Activated naive CD4-positive, alpha-beta T cell treated with anti-CD3 and anti-CD28 coated beads for 36 hours (primary cell): ENCODE data around the gene ASTN2. TPM values are rescaled to one million over a fixed set of nuclear protein-coding genes. Genes with fewer than 3 reads are reported as not detected.

Experiments
- CTCF ChIA-PET: fragments of 350-600 bp; sonication (Branson Sonifier 250); formaldehyde crosslinking; loops from one replicate; lab custom pipeline; 2021; ENCODE audit warnings: antibody characterized with exemption; lab: Charles Lee
- DNase-seq: peaks from one replicate; pipeline ENCODE4 v3.0.0-alpha.2; 2020
- H3K27ac Mint-ChIP-seq: one replicate; pipeline ENCODE4 v1.8.0; 2021; ENCODE audit warnings: mild to moderate bottlenecking, mixed read lengths
- H3K27me3 Mint-ChIP-seq: one replicate; pipeline ENCODE4 v1.8.0; 2021; ENCODE audit warnings: low read depth, mixed read lengths
- H3K36me3 Mint-ChIP-seq: one replicate; pipeline ENCODE4 v1.8.0; 2021; ENCODE audit warnings: low read depth, mixed read lengths
- H3K4me1 Mint-ChIP-seq: one replicate; pipeline ENCODE4 v1.8.0; 2021; ENCODE audit warnings: low read depth, mixed read lengths
- H3K4me3 Mint-ChIP-seq: one replicate; pipeline ENCODE4 v1.8.0; 2021; ENCODE audit warnings: mild to moderate bottlenecking, moderate library complexity, mixed read lengths
- H3K9me3 Mint-ChIP-seq: one replicate; pipeline ENCODE4 v1.8.0; 2021; ENCODE audit warnings: mixed read lengths
- intact Hi-C: fragments of 100-400 bp; cut with micrococcal nuclease; formaldehyde crosslinking; loops from one replicate; pipeline ENCODE4 v1.15.1; 2023
- total RNA-seq, 2 experiments: library from RNA; stranded (reverse); gene quantifications; one replicate each; pipeline ENCODE4 v1.2.3, GENCODE V29; 2021

ASTN2 gene
- total RNA-seq, 2 experiments from 2014 or later = 6.0 to 6.6 TPM

DNA sequence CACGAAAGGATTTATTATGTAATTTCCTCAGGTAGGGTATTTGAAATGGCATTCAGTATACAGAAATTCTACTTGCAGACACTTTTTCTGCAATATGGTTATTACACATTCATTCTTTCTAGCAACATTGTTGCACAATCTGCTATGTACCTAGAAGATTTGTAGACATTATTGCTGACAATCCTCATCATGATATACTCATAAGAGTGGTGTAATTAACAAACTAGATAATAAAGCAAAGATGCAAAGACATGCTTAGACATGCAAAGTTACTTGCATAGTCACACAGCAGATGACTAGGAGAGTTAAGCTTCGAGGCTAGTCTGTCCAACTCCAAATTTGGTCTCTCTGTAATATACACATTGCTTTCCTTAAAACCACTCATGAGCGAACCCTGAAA is 317.1 kb downstream of the ASTN2 start:
- Mint-ChIP-seq H3K27me3 (no peaks in the 10 kb centered on the region), H3K9me3 (no peaks in the 10 kb centered on the region), H3K4me1 (no peaks in the 10 kb centered on the region), H3K27ac (no peak overlapping the region), H3K4me3 (no peak overlapping the region), H3K36me3 (no peaks in the 10 kb centered on the region)
- no peak for DNase-seq
- intact Hi-C loops = no loop called here
- CTCF ChIA-PET = no interaction called here

DNA sequence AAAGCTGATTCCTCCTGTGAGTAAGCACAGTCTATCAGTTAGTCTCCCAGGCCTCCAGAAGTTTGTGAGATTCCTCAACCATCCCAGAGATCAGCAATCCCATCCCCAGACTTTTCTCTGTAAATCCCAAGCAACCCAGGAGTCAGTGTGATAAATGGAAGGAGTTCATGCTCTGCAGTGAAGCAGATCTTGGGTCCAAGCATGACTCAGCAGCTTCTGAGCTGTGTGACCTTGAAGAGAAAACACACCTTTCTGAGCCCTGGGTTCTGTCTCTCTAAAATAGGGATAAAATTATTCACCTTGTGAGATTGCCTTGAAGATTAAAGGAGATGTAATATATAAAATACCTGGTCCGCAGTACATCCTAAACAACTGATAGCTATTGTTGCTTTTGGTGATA is 318.7 kb downstream of the ASTN2 start:
- intact Hi-C loops = no loop called here
- no peak for DNase-seq
- no peaks in the 10 kb centered on the region for H3K36me3 Mint-ChIP-seq
- H3K27ac Mint-ChIP-seq = no peak overlapping the region
- H3K4me1 Mint-ChIP-seq = no peaks in the 10 kb centered on the region
- H3K4me3 Mint-ChIP-seq = no peak overlapping the region
- peaks cover 1% of the 10 kb centered on the region for H3K9me3 Mint-ChIP-seq
- CTCF ChIA-PET = no interaction called here
- H3K27me3 Mint-ChIP-seq = no peaks in the 10 kb centered on the region

DNA sequence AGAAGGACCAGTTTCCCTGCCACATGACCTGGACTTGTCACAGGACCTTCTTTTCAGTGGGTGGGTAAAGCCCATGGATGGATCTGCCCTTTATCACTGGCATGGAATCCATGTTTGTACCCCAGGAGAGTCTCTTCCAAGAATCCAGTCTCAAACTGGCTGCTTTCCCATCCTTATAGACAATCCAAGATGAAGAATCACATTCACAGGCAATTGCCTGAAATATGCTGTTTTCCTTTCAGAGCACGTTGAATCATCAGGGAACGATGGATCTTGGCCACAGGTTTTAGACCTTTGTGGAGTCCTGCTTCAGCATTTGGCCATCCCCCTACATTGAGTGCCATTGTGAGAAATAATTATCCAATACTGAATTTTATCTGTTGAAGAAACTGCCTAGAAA is 319.8 kb downstream of the ASTN2 start:
- intact Hi-C loops = no loop called here
- CTCF ChIA-PET = no interaction called here
- Mint-ChIP-seq H3K4me1 (no peaks in the 10 kb centered on the region), H3K36me3 (no peaks in the 10 kb centered on the region), H3K27ac (no peak overlapping the region), H3K27me3 (peaks cover 2% of the 10 kb centered on the region), H3K4me3 (no peak overlapping the region), H3K9me3 (peaks cover 1% of the 10 kb centered on the region)
- no peak for DNase-seq

DNA sequence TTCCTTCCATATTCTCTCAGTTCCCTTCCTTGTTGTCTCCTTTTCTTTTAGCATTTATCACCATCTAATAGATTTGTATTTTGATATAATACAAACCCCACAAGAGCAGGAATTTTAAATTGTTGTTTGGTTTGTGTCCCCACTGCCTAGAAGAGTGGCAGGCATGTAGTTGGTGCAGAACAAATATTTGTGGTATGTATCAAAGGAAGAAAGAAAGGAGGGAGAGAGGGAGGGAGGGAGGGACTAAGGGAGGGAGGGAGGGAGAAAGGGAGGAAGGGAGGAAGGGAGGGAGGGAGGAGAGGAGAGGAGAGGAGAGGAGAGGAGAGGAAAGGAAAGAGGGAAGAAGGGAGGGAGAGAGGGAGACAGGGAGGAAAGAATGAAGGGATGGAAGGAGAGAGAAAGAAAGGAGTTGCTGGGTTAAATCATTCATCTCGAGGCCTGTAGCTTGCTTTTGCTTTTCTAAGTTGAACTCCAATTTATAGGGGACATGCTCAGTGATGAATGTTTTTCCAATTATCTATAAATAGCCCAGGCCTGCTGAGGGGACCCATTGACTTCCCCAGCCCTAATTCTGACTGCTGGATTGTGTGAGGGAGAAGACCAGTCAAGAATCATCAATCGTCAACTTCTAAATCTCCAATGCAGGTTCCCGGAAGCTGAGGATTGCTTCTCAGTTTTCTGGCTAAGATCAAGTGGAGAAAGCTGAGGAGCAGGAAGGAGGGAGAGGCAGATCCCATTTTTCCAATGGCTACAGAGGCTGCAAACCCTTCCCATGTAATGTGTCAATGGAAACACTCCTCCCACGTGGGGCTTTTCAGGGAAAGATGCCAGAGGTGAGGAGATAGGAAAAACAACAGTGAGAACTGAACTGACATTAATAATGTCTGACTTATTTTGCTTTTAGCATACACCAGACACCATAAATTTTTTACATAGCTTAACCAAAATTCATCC is 320.7 kb downstream of the ASTN2 start:
- no peak for DNase-seq
- CTCF ChIA-PET = no interaction called here
- Mint-ChIP-seq H3K27ac (no peak overlapping the region), H3K4me1 (no peaks in the 10 kb centered on the region), H3K27me3 (peaks cover 2% of the 10 kb centered on the region), H3K9me3 (peaks cover 1% of the 10 kb centered on the region), H3K36me3 (no peaks in the 10 kb centered on the region), H3K4me3 (no peak overlapping the region)
- intact Hi-C loops = no loop called here

DNA sequence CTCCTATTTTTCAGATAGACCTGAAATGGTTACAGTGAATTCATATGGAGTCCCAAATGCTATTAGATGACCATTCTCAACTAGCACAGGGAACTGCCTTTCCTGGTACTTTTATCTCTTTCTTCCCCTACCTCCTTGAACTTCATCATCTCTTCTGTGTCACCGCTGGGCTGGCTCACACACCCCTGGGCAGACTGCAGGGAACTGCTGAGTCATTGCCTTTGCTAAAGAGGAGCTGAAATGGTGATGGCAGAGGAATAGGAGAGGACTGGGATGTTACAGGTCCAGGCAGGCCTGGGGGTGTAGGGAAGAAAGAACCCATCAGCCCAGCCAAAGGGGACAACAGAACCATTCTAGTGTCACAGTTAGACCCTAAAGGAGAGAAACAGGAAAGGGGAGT is 322.3 kb downstream of the ASTN2 start:
- Mint-ChIP-seq H3K4me1 (no peaks in the 10 kb centered on the region), H3K36me3 (no peaks in the 10 kb centered on the region), H3K4me3 (no peak overlapping the region), H3K27ac (no peak overlapping the region), H3K9me3 (peaks cover 1% of the 10 kb centered on the region), H3K27me3 (peaks cover 2% of the 10 kb centered on the region)
- CTCF ChIA-PET = no interaction called here
- intact Hi-C loops = no loop called here
- DNase-seq = no peak

DNA sequence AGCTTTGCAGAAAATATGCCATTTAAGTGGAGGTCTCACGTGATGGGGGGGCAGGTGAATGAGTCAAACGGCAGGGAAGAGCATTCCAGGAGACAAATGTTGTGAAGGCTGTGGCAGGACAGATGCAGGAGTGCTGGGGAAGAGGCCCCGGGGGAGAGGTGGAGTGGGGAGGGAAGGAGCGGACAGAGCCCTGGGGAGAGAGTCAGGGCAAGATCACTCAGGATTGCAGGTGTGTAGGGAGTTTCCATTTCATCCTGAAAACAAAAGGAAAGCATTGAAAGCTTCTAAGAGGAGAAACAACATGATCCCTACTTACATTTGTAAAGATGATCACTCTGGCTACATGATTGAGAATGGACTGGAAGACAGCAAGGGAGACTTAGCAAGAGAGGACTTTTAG is 323.3 kb downstream of the ASTN2 start:
- H3K4me3 Mint-ChIP-seq = no peak overlapping the region
- no peaks in the 10 kb centered on the region for H3K4me1 Mint-ChIP-seq
- no peak for DNase-seq
- peaks cover 2% of the 10 kb centered on the region for H3K27me3 Mint-ChIP-seq
- H3K9me3 Mint-ChIP-seq = peaks cover 2% of the 10 kb centered on the region
- intact Hi-C loops = no loop called here
- no peaks in the 10 kb centered on the region for H3K36me3 Mint-ChIP-seq
- H3K27ac Mint-ChIP-seq = no peak overlapping the region
- CTCF ChIA-PET = no interaction called here

DNA sequence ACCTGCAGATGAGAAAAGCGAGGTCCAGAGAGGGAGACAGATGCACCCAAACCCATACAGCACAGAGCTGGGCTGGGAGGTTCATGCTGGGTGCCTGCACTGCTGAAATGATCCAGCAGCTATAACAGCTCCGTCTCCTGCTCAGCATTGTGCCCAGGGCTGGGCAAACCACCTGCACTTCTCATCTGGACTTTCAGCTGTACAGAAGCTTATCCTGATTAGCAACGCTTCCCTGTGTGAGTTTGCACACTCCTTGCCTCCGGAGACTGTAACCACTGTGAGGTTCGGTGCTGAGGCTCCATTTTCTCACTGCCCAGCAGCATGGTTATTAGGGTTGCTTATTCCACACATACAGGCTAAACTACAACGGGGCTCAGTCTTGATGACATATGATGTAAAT is 326.1 kb downstream of the ASTN2 start:
- DNase-seq = no peak
- no peak overlapping the region for H3K27ac Mint-ChIP-seq
- peaks cover 3% of the 10 kb centered on the region for H3K9me3 Mint-ChIP-seq
- H3K4me3 Mint-ChIP-seq = no peak overlapping the region
- CTCF ChIA-PET = no interaction called here
- H3K4me1 Mint-ChIP-seq = no peaks in the 10 kb centered on the region
- H3K27me3 Mint-ChIP-seq = peaks cover 2% of the 10 kb centered on the region
- intact Hi-C loops = no loop called here
- no peaks in the 10 kb centered on the region for H3K36me3 Mint-ChIP-seq

DNA sequence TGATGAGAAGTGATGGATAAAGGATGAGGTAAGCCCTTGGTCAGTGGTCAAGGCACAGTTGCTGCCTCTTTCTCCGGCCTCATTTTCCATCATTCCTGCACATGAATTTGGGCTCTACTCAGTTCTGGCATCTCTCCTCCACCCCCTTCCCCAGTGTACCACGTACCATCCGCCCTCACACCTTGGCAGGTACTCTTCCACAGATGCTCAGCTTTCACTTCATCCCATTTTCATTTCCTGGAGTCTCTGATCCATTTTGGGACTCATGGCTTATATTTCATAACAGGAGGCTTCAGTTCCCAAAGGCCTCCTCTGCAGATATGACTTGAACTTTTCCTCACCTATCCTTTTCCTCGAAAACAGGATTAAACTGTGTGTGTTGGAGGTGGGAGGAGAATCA is 326.7 kb downstream of the ASTN2 start:
- Mint-ChIP-seq H3K4me3 (no peak overlapping the region), H3K27me3 (peaks cover 2% of the 10 kb centered on the region), H3K27ac (no peak overlapping the region), H3K9me3 (peaks cover 5% of the 10 kb centered on the region), H3K4me1 (no peaks in the 10 kb centered on the region), H3K36me3 (no peaks in the 10 kb centered on the region)
- CTCF ChIA-PET = no interaction called here
- DNase-seq = no peak
- intact Hi-C loops = no loop called here

DNA sequence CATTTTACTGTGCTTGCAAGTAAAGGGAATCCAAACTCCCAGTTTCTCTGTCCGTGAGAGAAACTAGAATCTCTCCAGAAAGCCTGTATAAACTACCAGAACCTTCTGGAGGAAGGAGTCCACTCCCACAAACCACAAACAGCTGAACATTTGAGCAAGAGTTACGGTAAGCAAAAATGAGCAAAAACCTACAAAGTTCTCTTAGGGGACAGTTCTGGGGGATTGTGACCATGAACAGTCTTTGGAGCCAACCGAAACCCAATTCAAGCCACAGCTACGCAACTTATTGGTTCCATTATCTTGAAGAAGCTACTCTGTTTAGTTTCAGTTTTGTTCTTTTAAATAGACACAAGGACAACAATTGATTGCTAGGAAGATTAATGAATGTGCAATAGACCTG is 330.6 kb downstream of the ASTN2 start:
- Mint-ChIP-seq H3K9me3 (peaks cover 5% of the 10 kb centered on the region), H3K27me3 (no peaks in the 10 kb centered on the region), H3K4me1 (no peaks in the 10 kb centered on the region), H3K27ac (no peak overlapping the region), H3K36me3 (no peaks in the 10 kb centered on the region), H3K4me3 (no peak overlapping the region)
- CTCF ChIA-PET = no interaction called here
- DNase-seq = no peak
- intact Hi-C loops = no loop called here

DNA sequence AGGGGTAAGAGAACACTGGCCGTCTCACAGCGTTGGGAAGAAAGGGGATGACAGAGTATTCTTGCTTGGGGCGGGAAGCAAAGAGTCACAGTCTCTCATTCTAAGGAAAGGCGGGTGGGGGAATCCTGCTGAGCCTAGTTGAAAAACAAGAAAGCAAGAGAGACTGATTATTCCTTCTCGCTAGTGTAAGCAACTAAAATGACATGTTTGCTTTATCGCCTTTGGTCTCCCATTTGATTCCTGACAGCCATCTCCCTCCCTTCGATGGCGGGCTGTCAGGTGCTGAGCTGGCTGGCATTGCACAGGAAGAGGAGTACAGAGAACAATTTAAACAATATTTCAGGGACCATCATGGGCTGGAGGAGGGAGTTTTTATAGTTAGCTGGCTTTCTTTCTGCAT is 331.3 kb downstream of the ASTN2 start:
- intact Hi-C loops = no loop called here
- DNase-seq = no peak
- no peaks in the 10 kb centered on the region for H3K36me3 Mint-ChIP-seq
- no peak overlapping the region for H3K4me3 Mint-ChIP-seq
- CTCF ChIA-PET = no interaction called here
- no peaks in the 10 kb centered on the region for H3K27me3 Mint-ChIP-seq
- H3K4me1 Mint-ChIP-seq = no peaks in the 10 kb centered on the region
- peaks cover 5% of the 10 kb centered on the region for H3K9me3 Mint-ChIP-seq
- H3K27ac Mint-ChIP-seq = no peak overlapping the region

DNA sequence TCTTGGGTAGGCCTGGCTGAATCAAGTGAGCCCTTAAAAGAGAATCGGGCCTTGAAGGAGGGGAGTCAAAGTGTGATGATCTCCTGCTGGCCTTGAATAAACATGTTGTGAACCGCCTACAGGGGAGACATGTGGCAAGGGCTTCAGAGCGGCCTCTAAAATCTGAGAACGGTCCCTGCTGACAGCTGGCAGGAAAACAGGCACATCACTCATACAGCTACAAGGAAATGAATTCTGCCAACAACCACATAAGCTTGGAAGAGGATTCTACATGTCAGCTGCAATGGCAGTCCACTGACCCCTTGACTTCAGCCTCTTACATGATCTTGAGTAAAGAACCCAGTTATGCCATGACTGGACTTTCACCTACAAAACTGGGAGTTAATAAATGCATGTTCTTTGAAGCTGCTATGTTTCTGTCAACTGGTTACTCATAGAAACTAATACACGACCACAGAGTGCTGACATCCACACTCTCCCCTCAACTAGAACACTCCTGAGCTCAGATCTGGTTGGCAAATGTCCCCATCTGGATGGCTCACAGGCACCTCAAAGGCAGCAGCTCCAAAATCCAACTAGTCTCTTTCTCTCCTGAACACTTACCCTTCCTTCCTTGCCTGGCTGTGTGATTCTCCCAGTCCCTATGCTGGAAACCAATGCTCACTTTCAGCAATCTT is 333.1 kb downstream of the ASTN2 start:
- intact Hi-C loops = no loop called here
- no peaks in the 10 kb centered on the region for H3K27me3 Mint-ChIP-seq
- peaks cover 5% of the 10 kb centered on the region for H3K9me3 Mint-ChIP-seq
- no peak for DNase-seq
- H3K36me3 Mint-ChIP-seq = no peaks in the 10 kb centered on the region
- H3K27ac Mint-ChIP-seq = no peak overlapping the region
- CTCF ChIA-PET = no interaction called here
- no peaks in the 10 kb centered on the region for H3K4me1 Mint-ChIP-seq
- no peak overlapping the region for H3K4me3 Mint-ChIP-seq

DNA sequence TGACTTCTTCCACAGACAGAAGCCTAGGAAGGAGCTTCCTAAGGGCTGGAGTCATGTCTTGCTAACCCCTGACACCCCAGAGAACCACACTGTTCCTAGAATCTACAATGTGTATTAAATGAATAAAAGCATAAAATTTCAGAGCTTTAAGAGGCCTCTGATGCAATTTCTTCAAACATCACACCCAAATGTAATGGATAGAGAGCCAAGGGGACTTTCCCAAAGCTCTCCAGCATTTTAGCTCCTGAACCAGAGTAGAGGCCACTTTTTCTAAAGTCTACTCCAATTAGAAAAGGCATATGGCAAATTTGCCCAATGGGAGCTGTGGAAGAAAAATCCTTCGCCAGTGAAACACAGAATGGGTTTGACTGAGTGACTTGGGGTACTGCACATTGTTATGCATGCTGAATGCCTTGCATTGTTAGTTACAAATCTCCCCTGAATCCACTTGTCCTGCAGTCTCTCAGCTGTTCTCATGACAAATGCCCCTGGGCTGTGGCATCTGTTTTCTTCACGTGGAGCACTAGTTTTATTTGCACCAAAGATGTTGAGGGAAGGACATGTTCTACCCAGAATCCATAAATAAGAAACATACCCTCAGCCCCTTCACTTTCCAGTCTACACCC is 334.0 kb downstream of the ASTN2 start:
- DNase-seq = no peak
- Mint-ChIP-seq H3K27me3 (no peaks in the 10 kb centered on the region), H3K4me3 (no peak overlapping the region), H3K36me3 (no peaks in the 10 kb centered on the region), H3K27ac (no peak overlapping the region), H3K9me3 (peaks cover 3% of the 10 kb centered on the region), H3K4me1 (no peaks in the 10 kb centered on the region)
- intact Hi-C loops = no loop called here
- CTCF ChIA-PET = no interaction called here
